DMS 273 treated with DMSO at 0.1 percent for 48 hours (cell line): ENCODE data around the gene ANK3.

Experiments
- DNase-seq: peaks from one replicate; lab custom pipeline; 2025; lab: John Stamatoyannopoulos, UW

The ANK3 gene

GRCh38 chr10:60139290-60139689, 250.4 kb downstream of the ANK3 start:
- no peak for DNase-seq

- DNase-seq, result no peak
These were observed 250.8 kb downstream of the ANK3 start for GRCh38 chr10:60138842-60139241.

GRCh38 chr10:60138026-60138425, 251.6 kb downstream of the ANK3 start:
- no peak for DNase-seq

- no peak for DNase-seq
These were observed 252.2 kb downstream of the ANK3 start for GRCh38 chr10:60137292-60137992.

GRCh38 chr10:60135020-60135419, 254.7 kb downstream of the ANK3 start:
- no peak for DNase-seq

- DNase-seq, result no peak
These were observed 255.1 kb downstream of the ANK3 start for GRCh38 chr10:60134548-60134947.

GRCh38 chr10:60130130-60130579, 259.5 kb downstream of the ANK3 start:
- DNase-seq, result no peak

GRCh38 chr10:60125895-60126294, 263.8 kb downstream of the ANK3 start:
- DNase-seq, result no peak

- DNase-seq, result no peak
These were observed 265.1 kb downstream of the ANK3 start for GRCh38 chr10:60124536-60124935.

- DNase-seq, result no peak
These were observed 266.0 kb downstream of the ANK3 start for GRCh38 chr10:60123668-60124067.

- DNase-seq, result no peak
These were observed 266.5 kb downstream of the ANK3 start for GRCh38 chr10:60123172-60123571.

GRCh38 chr10:60122190-60122589, 267.5 kb downstream of the ANK3 start:
- DNase-seq, result no peak

- no peak for DNase-seq
These were observed 274.7 kb downstream of the ANK3 start for GRCh38 chr10:60114765-60115586.

GRCh38 chr10:60110739-60111138, 278.9 kb downstream of the ANK3 start:
- no peak for DNase-seq

- no peak for DNase-seq
These were observed 282.2 kb downstream of the ANK3 start for GRCh38 chr10:60107308-60107976.

GRCh38 chr10:60105295-60105695, 284.4 kb downstream of the ANK3 start:
- no peak for DNase-seq

- no peak for DNase-seq
These were observed 287.9 kb downstream of the ANK3 start for GRCh38 chr10:60101821-60102220.

- DNase-seq, result no peak
These were observed 289.5 kb downstream of the ANK3 start for GRCh38 chr10:60099998-60100747.

- no peak for DNase-seq
These were observed 290.7 kb downstream of the ANK3 start for GRCh38 chr10:60098677-60099601.

GRCh38 chr10:60096761-60097513, 292.7 kb downstream of the ANK3 start:
- DNase-seq, result no peak
